HG03460 (cell line): ENCODE measurements around the gene BET1L.
A peak's percentile ranks its signal among the peaks of the same experiment; 100 is the strongest.
"Not testable (repeated sequence)": the region's sequence is repeated elsewhere in the genome, so short reads cannot be mapped to it uniquely, and the experiment has no call there.

Experiments used
- ATAC-seq: cut with Tn5 transposase; IDR thresholded peaks from one replicate; pipeline ENCODE4 v1.9.1; 2021; ENCODE audit not compliant: unreplicated experiment

BET1L gene, protein sequence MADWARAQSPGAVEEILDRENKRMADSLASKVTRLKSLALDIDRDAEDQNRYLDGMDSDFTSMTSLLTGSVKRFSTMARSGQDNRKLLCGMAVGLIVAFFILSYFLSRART

DNA sequence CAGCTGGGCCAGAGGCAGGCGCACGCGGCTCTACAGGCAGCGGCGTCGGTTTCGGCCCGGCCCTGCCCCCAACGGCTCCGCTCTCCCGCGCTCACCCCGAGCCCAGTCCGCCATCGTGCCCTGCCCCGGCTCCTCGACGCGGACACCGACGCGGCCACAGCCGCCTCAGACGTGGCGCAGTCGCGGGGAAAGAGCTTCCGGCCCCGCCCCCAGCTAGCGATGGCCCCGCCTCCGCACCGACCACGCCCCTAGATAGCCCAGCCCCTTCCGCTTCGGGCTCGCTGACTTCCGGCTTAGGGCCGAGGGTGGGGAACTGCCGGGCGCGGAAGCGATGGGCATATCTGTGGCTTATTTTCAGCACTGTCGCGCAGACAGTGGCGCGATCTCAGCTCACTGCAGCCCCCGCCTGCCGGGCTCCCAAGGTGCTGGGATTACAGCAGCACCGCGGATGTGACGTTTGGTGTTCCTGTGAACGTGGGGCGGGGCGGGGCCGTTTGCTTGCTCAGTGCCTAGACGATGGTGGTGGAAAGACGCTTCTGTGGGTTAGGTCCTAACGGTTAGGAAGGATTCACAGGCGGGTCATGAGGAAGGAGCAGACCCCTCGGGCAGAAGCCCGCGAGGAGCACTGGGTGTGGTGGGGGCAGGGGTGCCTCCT, at the start of gene BET1L, which contains the start of gene RIC8A:
BET1L (minus strand) TSS at position 192 of the 655 bp plus-strand sequence; CDS start at position 114, 78 bp downstream.
RIC8A (plus strand) TSS at position 501 of the 655 bp plus-strand sequence. CDS start 1,147 bp downstream, outside the sequence.
- peak; percentile 69 for ATAC-seq

DNA sequence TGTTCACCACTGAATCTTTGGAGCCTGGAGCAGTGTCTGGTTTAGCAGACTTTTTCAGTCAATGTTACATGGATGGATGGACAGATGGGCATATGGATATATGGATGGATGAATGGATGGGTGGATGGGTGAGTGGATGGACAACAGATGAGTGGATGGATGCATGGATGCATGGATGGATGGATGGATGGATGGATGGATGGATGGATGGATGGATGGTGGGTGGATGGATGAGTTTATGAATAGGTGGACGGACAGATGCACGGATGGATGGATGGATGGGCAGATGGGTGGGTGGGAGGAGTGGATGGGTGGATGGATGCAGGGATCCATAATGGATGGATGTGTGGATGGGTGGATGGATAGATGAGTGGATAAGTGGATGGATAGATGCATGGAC, 48.6 kb upstream of the BET1L start:
- no peak for ATAC-seq

DNA sequence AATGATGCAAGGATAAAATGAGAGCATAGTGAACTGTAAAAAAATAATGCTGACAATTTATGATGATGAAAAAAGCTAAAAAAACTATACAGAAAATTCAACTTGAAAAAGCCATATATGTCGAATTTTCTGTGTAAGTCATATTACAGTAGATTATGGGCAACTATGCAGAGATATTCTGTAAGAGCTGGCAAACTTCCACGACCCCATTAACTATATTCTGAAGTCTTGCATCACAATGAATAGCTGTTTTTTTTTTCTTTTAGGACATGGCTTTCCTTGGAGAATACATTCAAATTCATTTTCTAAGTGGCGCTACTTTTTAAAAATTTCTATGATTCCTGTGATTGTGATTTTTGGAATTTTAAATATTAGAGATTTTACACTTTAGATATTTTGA, 48.0 kb upstream of the BET1L start:
- ATAC-seq, result no peak

DNA sequence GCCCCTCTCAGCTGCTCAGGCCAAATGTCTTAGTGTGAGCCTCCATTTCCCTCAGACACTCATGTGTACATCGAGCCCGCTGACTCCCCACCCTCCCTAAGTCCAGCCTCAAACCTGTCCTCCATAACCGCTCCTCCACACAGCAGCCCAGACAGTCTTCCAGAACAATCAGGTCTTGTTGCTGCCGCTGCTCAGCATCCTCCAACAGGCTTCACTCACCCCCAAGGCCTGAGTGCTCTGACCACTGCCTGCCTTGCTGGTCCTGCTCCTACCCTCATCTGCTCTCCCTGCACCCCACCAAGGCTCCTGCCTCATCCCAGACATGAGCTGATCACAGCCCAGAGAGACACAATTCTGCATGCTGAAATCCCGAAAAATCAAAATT, 46.7 kb upstream of the BET1L start:
- no peak for ATAC-seq

DNA sequence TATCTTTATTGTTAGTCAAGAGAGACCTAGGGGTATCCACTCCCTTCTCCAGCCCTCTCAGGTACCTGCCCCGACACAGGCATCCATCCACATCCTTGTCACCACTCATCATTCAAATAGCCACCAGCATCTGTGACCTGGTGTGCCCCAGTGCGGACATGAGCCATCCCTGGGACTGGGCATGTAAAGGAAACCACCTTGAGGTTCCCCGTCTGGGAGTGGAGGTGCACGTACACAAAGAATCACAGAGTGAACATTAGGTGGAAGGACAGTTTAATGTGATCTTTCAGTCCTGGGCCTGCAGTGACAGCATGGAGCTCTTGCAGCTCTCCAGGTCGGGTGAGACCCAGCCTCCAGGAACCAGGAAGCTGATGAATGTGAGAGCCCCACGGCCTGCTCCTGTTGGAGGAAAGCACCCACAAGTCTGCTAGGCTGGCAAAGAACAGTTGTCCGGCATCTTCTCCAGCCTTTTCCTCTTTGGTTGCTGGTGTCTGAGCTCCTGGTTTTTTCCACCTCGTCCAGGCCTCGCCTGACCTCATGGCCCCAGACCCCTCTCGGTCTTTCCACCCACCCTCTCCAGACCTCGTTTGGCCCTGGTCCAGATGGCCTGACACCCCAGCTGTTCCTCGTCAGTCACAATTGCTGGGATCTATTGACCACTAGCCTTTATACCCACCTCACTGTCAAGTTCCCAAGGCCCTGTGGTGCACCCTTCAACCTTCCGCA, 46.1 kb upstream of the BET1L start:
- ATAC-seq, result no peak

DNA sequence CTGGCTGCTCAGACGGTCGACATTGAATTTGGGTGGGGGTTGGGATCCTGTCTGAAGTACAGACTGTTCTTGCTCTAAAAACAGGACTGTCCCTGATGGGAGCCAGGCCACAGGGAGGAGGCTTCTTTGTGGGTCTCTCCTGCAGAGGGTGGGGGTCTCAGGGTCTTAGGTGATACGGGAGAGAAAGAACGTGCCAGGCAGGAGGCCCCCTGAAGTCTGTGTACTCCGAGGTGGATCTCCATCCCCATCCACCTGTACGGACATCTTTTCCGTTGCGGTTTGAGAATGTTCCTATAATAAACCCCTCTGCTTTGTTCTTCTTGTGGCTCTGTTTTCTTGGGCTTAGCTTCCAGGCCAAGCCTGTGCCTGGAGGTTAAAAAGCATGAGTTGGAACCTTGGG, 45.5 kb upstream of the BET1L start:
- ATAC-seq, result no peak

DNA sequence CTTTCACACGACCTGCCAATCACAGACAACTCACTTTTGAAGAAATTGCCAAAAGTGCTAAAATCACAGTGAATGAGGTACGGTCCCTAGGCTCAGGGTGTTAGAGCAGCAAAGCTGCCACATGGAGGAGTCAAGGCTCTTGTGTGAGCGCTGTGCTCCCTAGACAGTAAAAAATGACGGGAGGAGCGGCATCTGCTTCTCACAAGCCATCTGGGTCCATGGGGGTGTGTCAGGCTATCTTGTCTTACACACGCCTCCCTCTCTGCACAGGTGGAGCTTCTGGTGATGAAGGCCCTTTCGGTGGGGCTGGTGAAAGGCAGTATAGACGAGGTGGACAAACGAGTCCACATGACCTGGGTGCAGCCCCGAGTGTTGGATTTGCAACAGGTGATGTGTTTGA, 44.4 kb upstream of the BET1L start:
- ATAC-seq, result no peak

DNA sequence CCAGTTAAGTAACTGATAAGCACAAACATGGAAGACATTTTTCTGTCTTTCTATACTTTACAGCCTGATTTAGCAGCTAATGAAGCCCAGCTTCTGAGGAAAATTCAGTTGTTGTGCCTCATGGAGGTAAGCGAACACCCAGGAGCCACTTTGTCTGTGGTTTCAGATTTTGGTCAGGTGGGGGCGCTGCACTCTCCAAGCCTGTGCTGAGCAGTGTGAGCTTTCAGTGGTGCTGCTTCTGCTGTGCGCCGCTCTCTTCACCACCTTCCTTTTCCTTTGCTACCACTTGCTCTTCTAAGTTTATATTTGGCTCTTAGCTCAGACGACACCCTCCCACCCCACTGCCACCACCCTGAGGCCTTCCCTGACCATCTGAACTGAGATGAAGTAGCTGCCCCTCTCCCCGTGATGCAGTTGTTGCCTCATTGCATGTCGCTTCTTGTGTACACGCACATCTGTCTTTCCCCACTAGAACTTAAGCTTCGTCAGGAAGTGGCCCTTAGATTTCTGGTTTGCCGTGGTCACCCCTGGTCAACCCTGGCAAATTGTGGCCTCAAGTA, 43.6 kb upstream of the BET1L start:
- ATAC-seq, result no peak

DNA sequence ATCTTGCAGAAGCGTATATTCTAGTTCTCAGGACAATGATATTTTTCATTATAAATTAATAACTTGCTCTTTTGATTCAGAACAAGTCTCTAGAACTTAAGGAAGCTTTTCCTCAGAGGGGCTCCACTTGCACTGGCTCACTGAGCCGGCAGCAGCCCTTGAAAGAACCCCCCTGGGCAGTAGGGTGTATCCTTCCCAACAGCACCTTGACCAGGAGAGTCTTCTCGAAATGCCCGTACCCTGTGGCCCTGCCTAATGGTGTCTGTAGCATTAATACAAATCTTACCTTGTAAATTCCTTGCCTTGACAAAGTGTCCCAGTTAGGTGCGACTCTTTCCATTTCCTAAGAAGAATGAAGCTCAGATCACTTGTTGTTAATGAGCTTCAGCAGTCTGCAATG, 43.1 kb upstream of the BET1L start:
- ATAC-seq, result no peak

DNA sequence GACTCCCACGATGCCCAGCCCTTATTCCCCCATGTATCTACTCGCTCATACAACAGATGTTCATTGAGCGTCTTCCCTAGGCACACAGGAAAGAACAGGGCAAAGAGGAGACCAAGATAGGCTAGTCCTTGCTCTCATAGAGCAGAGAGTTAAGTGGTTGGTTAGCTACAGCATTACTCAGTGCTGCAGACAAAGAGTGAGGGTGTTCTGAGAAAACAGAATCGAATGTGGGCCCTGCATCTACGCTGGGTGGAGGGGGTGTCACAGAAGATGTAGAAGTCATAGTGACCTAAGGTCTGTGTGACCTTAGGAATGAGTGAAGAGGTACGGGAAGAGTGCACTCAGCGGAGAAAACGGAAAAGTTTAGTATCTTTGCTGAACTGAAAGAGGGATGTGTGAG, 41.9 kb upstream of the BET1L start:
- no peak for ATAC-seq

DNA sequence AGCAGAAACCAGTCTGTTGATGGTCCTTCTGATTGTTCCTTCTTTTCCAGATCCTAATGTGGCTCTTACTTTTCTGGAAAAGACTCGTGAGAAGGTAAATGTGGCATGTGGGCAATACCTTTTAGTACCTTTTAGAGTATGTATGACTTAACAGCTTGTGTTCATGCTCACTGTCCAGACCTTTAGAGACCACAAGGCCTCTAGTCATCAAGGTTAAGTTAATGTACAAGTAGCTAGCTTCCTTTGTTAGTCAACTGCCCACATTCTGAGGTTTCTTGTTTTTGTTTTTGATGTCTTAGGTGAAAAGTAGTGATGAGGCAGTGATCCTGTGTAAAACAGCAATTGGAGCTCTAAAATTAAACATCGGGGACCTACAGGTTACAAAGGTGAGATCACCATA, 37.2 kb upstream of the BET1L start:
- no peak for ATAC-seq

DNA sequence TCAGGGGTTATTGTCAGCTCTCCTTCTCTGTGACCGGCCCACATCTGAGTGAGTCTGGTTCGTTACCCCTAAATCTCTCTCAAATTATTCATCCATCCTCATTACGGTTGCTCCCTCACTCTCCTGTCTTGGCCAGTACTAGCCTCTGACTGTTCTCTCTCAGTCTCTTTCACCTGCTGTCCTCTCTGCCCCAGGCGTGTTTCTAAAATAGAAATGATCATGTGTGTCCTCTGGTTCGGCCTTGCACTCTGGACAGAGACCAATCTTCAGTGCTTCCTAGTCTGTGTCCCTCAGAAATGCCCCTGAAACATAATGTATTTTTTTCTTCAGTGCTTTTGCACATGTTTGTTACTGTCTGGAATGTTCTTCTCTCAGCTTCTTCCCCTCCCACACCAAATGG, 34.4 kb upstream of the BET1L start:
- ATAC-seq, result no peak

DNA sequence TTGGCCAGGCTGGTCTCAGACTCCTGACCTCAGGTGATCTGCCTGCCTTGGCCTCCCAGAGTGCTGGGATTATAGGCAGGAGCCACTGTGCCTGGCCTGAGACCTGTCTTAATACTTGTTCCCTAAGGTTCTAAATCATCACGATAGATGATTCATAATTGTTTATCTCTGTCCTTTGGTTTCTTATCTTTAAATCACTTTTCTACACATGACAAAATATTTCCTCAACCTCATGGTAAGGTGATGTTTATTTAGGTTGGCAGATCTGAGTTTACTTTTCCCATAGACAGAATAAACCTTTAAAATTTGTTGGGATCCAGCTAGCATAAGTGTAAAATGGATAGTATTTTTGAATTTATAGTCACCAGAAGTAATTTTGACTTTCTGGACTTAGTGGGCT, 33.1 kb upstream of the BET1L start:
- ATAC-seq, result no peak

DNA sequence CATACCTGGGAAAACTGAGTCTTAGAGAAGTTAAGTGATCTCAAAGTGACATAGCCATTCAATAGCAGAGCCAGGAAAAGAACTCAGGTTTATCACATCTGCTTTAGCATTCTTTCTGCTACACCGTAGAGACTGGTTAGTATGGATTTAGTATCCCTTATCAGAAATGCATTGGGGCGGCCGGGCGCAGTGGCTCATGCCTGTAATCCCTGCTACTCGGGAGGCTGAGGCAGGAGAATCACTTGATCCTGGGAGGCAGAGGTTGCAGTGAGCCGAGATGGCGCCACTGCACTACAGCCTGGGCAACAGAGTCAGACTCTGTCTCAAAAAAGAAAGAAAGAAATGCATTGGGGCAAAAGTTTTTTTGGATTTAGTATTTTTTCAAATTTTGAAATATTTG, 31.1 kb upstream of the BET1L start:
- not testable (repeated sequence) for ATAC-seq

DNA sequence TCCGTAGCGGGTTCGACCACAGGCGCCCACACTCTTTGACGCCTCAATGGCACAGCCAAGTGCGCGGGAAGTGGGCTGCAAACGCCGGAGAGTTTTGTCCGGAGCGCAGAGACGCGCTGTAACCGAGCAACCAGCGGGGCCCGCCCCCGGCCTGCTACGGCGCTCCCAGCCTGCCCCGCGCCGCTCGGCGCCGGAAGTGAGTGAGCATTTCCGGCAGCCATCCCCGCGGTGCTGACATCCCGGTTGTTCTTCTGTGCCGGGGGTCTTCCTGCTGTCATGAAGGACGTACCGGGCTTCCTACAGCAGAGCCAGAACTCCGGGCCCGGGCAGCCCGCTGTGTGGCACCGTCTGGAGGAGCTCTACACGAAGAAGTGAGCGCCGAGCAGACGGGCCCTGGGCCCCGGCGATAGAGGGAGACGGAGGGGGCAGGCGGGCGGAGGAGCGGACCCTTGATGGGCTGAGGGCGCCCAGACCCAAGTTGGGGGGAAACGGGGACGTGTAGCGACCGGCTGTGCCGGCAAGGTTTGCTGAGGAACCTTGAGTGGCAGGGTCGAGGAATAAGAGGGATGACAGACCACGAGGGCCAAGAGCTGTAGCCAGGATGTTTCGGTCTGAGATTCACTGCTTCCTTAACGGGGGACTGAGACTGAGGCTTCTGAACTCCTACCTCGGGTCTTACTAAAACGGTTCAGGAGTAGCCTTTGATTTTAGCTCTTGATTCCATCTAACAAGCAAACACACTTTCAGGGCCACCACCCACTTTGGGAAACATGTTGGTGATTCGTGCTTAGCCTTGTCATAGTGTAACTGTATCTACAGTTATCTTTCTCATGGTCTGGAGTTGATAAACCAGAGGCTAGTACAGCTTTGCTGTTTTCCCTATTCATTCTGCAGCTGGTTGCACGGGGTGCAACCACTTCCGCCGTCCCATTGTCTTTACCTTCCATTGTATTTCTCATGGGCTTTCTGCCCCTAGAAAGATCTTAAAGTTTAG, 29.9 kb upstream of the BET1L start, which contains the start of gene PSMD13:
PSMD13 (plus strand) TSS at position 203 of the 994 bp plus-strand sequence; CDS start at position 277, 74 bp downstream.
- ATAC-seq, result peak; percentile 78

DNA sequence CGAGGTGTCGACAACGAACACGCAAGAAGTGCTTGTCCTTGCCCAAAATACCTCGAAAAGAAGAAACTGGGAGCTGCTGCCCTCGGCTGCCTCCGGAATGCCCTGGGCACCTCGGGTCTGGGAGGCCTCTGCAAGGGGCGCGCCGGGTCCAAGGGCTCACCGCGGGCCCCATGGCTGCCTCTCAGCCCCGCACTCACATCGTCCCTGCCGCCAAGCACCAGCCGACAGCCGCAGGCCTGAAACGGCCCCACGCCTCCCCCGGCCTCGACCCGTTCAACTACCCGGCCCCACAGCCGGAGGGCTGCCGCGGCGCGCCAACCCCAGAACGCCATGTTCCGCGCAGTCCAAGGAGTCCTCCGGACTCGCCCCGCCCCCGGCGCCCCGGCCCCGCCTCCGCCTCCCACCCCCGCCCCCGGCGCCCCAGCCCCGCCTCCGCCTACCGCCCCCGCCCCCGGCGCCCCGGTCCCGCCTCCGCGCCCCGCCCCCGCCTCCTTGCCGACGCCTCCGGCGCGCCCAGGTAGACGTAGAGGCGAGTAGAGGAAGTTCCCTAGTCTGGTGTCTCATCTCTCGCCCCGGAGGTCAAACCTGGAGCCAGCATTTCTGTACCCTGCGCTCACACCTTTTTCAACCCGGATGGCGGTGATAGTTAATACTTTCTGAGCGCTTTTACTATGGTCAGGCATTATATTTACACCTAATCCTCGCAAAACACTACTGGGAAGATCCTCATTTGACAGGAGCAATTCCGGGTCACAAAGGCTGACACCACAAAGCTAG, 29.0 kb upstream of the BET1L start, which contains the start of gene SIRT3:
SIRT3 (minus strand) TSS at position 346 of the 777 bp plus-strand sequence; CDS start at position 332, 14 bp downstream.
- ATAC-seq, result peak; percentile 84

DNA sequence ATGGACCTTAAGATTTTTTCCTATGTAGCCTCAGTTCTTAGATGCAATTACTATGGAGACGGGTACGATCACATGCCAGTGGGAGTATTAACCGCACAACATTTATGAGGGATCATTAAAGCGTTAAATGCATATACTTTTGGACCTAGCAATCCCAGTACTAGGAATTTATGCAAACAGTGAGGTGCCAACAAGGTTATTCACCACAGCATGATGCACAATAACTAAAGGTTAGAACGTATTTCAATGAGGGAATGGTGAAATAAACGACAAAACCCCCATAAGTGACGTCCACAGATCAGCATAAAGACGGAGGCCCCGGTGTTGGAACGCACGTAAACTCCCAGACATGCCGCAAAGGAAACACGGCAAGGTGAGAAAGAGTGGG, 28.4 kb upstream of the BET1L start:
- ATAC-seq, result peak; percentile 13

DNA sequence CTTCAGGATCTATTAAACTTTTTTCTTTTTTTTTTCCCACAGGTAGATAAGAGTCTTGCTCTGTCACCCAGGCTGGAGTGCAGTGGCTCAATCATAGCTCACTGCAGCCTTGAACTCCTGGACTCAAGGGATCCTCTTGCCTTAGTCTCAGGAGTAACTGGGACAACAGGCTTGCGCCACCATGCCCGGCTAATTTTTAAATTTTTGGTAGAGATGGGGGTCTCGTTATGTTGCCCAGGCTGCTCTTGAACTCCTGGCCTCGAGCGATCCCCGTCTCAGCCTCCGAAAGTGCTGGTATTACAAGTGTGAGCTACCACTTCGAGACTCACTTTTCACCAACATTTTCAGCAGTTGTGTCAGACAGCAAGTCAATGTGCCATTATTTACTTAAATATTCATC, 28.0 kb upstream of the BET1L start:
- no peak for ATAC-seq

DNA sequence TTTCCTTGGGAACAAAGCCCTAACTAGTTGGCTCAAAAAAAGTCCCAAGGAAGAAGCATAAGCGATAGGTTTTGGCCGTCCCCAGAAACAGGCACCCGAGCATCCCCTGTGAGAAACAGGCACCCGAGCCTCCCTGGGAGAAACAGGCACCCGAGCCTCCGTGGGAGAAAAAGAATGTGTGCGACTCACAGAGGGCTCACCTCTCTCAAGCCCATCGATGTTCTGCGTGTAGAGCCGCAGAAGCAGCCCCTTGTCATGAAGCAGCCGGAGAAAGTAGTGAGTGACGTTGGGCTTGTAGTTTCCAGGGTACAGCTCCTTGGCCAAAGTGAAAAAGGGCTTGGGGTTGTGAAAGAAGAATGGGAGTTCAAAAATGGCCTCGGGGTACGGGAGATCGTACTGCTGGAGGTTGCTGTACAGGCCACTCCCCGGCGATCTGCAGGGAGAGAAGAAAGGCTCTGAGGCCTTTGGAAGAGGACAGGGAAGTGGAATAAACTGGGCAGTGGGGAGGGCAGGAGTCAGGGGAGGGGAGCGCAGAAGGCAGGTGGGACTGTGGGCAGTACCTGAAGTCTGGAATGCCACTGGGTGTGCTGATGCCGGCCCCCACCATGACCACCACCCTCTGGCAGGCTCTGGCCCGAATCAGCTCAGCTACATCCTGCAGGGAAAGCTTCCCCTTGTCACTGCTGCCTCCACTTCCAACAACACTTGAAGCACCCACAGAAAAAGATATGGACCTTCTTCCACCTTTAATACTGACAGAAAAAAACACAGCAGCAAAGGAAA, 25.8 kb upstream of the BET1L start:
- ATAC-seq, result no peak
